Hepatocyte (in vitro differentiated cells): ENCODE data around the gene ARHGEF25.

ENCODE experiments used
- EZH2 ChIP-seq: fragments of 200-600 bp; sonication (generic); IDR thresholded peaks from 2 replicates; pipeline ENCODE4 v1.6.1; 2016; ENCODE audit warnings: antibody characterized with exemption, mild to moderate bottlenecking, borderline replicate concordance
- TF ChIP-seq, protein P1 (sequence below): fragments of 200-600 bp; sonication (generic); IDR thresholded peaks from 2 replicates; pipeline ENCODE4 v1.5.1; 2016; ENCODE audit warnings: antibody characterized with exemption, mild to moderate bottlenecking; ENCODE audit not compliant: poor library complexity

DNA sequence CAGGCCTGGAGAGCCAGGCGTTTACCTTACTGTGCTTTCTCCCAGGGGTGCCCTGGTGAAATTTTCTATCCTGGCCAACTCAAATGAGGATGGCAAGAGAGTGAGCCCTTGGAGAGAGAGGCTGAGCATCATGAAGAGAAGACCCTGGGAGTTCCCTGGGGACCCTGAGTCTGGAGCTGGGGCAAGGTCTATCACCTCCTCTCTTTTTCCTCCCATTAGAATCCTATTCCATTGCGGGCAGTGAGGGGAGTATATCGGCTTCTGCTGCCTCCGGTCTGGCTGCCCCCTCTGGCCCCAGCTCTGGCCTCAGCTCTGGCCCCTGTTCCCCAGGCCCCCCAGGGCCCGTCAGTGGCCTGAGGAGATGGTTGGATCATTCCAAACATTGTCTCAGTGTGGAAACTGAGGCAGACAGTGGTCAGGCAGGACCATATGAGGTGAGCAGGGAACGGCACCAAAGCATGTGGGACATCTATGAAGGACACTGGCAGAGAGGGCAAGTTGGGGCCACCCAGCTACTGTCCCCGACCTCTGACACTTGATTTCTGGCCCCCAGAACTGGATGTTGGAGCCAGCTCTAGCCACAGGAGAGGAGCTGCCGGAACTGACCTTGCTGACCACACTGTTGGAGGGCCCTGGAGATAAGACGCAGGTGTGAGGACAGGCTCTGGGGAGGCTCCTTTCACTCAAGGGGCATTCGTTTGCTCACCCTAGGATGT lies 1.6 kb downstream of the ARHGEF25 start:
- TF ChIP-seq, protein P1, sequence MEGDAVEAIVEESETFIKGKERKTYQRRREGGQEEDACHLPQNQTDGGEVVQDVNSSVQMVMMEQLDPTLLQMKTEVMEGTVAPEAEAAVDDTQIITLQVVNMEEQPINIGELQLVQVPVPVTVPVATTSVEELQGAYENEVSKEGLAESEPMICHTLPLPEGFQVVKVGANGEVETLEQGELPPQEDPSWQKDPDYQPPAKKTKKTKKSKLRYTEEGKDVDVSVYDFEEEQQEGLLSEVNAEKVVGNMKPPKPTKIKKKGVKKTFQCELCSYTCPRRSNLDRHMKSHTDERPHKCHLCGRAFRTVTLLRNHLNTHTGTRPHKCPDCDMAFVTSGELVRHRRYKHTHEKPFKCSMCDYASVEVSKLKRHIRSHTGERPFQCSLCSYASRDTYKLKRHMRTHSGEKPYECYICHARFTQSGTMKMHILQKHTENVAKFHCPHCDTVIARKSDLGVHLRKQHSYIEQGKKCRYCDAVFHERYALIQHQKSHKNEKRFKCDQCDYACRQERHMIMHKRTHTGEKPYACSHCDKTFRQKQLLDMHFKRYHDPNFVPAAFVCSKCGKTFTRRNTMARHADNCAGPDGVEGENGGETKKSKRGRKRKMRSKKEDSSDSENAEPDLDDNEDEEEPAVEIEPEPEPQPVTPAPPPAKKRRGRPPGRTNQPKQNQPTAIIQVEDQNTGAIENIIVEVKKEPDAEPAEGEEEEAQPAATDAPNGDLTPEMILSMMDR = no peak
- TF ChIP-seq EZH2 = no peak
